Testis (tissue), 2 donors: ENCODE results near the gene SNRNP40.

ENCODE experiments used
- CTCF ChIP-seq, 3 experiments: fragments of 450-650 bp in 2 of 3; fragments of 200-600 bp in 1 of 3; sonication (generic) in 1 of 3; IDR thresholded peaks; one replicate each; pipeline ENCODE4 v1.5.1; 2016 to 2019; ENCODE audit warnings: antibody characterized with exemption in 3 of 3, mild to moderate bottlenecking in 2 of 3, moderate library complexity in 1 of 3
- POLR2A ChIP-seq: fragments of 450-650 bp; IDR thresholded peaks from one replicate; pipeline ENCODE4 v1.6.1; 2017; ENCODE audit warnings: antibody characterized with exemption, mild to moderate bottlenecking, moderate library complexity

- TF ChIP-seq CTCF (IDR thresholded peaks at IDR 0.05) (no peak), POLR2A (no peak)
These were observed 47.9 kb upstream of the SNRNP40 start for GRCh38 chr1:31344503-31344902.
